Brain microvascular endothelial cell (primary cell): ENCODE data around the gene MCM5.
A peak's percentile ranks its signal among the peaks of the same experiment; 100 is the strongest.

Experiments used
- DNase-seq: peaks from one replicate; pipeline ENCODE4 v3.0.0-alpha.2; 2020
- H3K27ac ChIP-seq: fragments of 250-450 bp; sonication (Bioruptor Pico); 2 replicates; pipeline ENCODE4 v1.5.1; 2020; ENCODE audit warnings: mild to moderate bottlenecking, moderate library complexity
- H3K27me3 ChIP-seq: fragments of 250-450 bp; sonication (Bioruptor Pico); replicated peaks from 2 replicates; pipeline ENCODE4 v1.5.1; 2020; ENCODE audit warnings: mild to moderate bottlenecking
- H3K36me3 ChIP-seq: fragments of 250-450 bp; sonication (Bioruptor Pico); replicated peaks from 2 replicates; pipeline ENCODE4 v1.5.1; 2020; ENCODE audit warnings: mild to moderate bottlenecking
- H3K4me3 ChIP-seq: 2 replicates; pipeline ENCODE4 v1.5.1; 2011; ENCODE audit warnings: low read depth, mild to moderate bottlenecking, control low read depth, low read length, moderate library complexity
- CTCF ChIP-seq: IDR thresholded peaks from 2 replicates; pipeline ENCODE4 v1.5.1; 2011; ENCODE audit warnings: low read depth, mild to moderate bottlenecking, moderate library complexity, low read length, control low read depth, inconsistent platforms; ENCODE audit errors: missing control alignments
- in situ Hi-C: cut with HindIII; loops from 2 replicates; pipeline ENCODE4 v1.10.0; 2017; ENCODE audit warnings: low sequenced_read_pairs, low pct_ligation_motif_present

The MCM5 gene

GRCh38 chr22:35381424-35382009 is 18.4 kb upstream of the MCM5 start:
- Histone ChIP-seq H3K36me3 (no peaks in the 10 kb centered on the region), H3K27ac (no peak overlapping the region), H3K4me3 (peak overlapping the region; percentile 78), H3K27me3 (no peaks in the 10 kb centered on the region)
- in situ Hi-C loops: no loop called here
- no peak for TF ChIP-seq CTCF
- DNase-seq: no peak

- Histone ChIP-seq H3K27me3 (no peaks in the 10 kb centered on the region), H3K36me3 (no peaks in the 10 kb centered on the region), H3K27ac (no peak overlapping the region), H3K4me3 (no peak overlapping the region)
- no peak for TF ChIP-seq CTCF
- in situ Hi-C loops: no loop called here
- DNase-seq: no peak
These were observed 16.3 kb upstream of the MCM5 start for GRCh38 chr22:35383679-35384071.

- no peak for TF ChIP-seq CTCF
- Histone ChIP-seq H3K27me3 (no peaks in the 10 kb centered on the region), H3K36me3 (no peaks in the 10 kb centered on the region), H3K4me3 (no peak overlapping the region), H3K27ac (no peak overlapping the region)
- DNase-seq: no peak
- in situ Hi-C loops: no loop called here
These were observed 15.4 kb upstream of the MCM5 start for GRCh38 chr22:35384527-35384926.

- Histone ChIP-seq H3K4me3 (no peak overlapping the region), H3K36me3 (no peaks in the 10 kb centered on the region), H3K27ac (no peak overlapping the region), H3K27me3 (no peaks in the 10 kb centered on the region)
- no peak for TF ChIP-seq CTCF
- no peak for DNase-seq
- in situ Hi-C loops: no loop called here
These were observed 14.9 kb upstream of the MCM5 start for GRCh38 chr22:35384975-35385588.

GRCh38 chr22:35386670-35387288 is 13.2 kb upstream of the MCM5 start:
- Histone ChIP-seq H3K27ac (no peak overlapping the region), H3K4me3 (no peak overlapping the region), H3K27me3 (no peaks in the 10 kb centered on the region), H3K36me3 (no peaks in the 10 kb centered on the region)
- no peak for TF ChIP-seq CTCF
- in situ Hi-C loops: no loop called here
- no peak for DNase-seq
